Hepatocyte (in vitro differentiated cells): ENCODE measurements around the gene FOLR2. TPM values are rescaled to one million over a fixed set of nuclear protein-coding genes. Genes with fewer than 3 reads are reported as not detected.
A peak's percentile ranks its signal among the peaks of the same experiment; 100 is the strongest.

Source experiments
- DNase-seq: peaks from one replicate; pipeline ENCODE4 v3.0.0-alpha.2; 2016; ENCODE audit warnings: low spot score
- H2AFZ ChIP-seq: fragments of 200-600 bp; sonication (generic); 2 replicates; pipeline ENCODE4 v1.6.0; 2016; ENCODE audit warnings: antibody characterized with exemption, mild to moderate bottlenecking
- H3K27ac ChIP-seq: fragments of 200-600 bp; sonication (generic); 2 replicates; pipeline ENCODE4 v1.5.1; 2016; ENCODE audit warnings: mild to moderate bottlenecking
- H3K27me3 ChIP-seq: fragments of 200-600 bp; sonication (generic); 2 replicates; pipeline ENCODE4 v1.6.1; 2016
- H3K36me3 ChIP-seq: fragments of 200-600 bp; sonication (generic); replicated peaks from 2 replicates; pipeline ENCODE4 v1.5.1; 2016; ENCODE audit warnings: low read depth; ENCODE audit not compliant: insufficient read depth
- H3K4me1 ChIP-seq: fragments of 200-600 bp; sonication (generic); 2 replicates; pipeline ENCODE4 v1.5.1; 2016; ENCODE audit warnings: mild to moderate bottlenecking, moderate library complexity; ENCODE audit not compliant: insufficient read depth
- H3K4me2 ChIP-seq: fragments of 200-600 bp; sonication (generic); 2 replicates; pipeline ENCODE4 v1.6.0; 2016
- H3K4me3 ChIP-seq: fragments of 200-600 bp; sonication (generic); 2 replicates; pipeline ENCODE4 v1.5.1; 2016; ENCODE audit warnings: mild to moderate bottlenecking
- H3K79me2 ChIP-seq: fragments of 200-600 bp; sonication (generic); 2 replicates; pipeline ENCODE4 v1.6.0; 2017; ENCODE audit warnings: mild to moderate bottlenecking
- H3K9me2 ChIP-seq: fragments of 200-600 bp; sonication (generic); replicated peaks from 2 replicates; pipeline ENCODE4 v1.6.0; 2017; ENCODE audit warnings: mild to moderate bottlenecking; ENCODE audit not compliant: insufficient read depth
- H3K9me3 ChIP-seq: fragments of 200-600 bp; sonication (generic); 2 replicates; pipeline ENCODE4 v1.5.1; 2016; ENCODE audit warnings: low read depth, mild to moderate bottlenecking
- H4K20me1 ChIP-seq: fragments of 200-600 bp; sonication (generic); 2 replicates; pipeline ENCODE4 v1.6.0; 2016; ENCODE audit warnings: mild to moderate bottlenecking; ENCODE audit not compliant: insufficient read depth, poor library complexity, severe bottlenecking
- CTCF ChIP-seq: fragments of 200-600 bp; sonication (generic); IDR thresholded peaks from 2 replicates; pipeline ENCODE4 v1.5.1; 2016; ENCODE audit warnings: antibody characterized with exemption, mild to moderate bottlenecking; ENCODE audit not compliant: poor library complexity
- EZH2 ChIP-seq: fragments of 200-600 bp; sonication (generic); IDR thresholded peaks from 2 replicates; pipeline ENCODE4 v1.6.1; 2016; ENCODE audit warnings: antibody characterized with exemption, mild to moderate bottlenecking, borderline replicate concordance
- EZH2phosphoT487 ChIP-seq: fragments of 200-600 bp; sonication (generic); IDR thresholded peaks from one replicate; pipeline ENCODE4 v1.6.1; 2018; ENCODE audit warnings: antibody characterized with exemption, mild to moderate bottlenecking, low read depth, moderate library complexity; ENCODE audit not compliant: unreplicated experiment, severe bottlenecking
- WGBS: methylation state at CpG from one replicate; pipeline ENCODE4 v1.1.6; 2016; ENCODE audit warnings: low lambda C conversion rate; ENCODE audit errors: missing lambda C conversion rate; 5-methylcytosine and 5-hydroxymethylcytosine counted together
- polyA plus RNA-seq: library from polyadenylated mRNA; unstranded; fragments of >200 nt; fragmentation: Nextera tagmentation; extraction: Ambion mirVana; gene quantifications from 2 replicates; pipeline ENCODE4 v1.2.1, GENCODE V29; 2016
- total RNA-seq: library from RNA; depleted of rRNA; stranded (reverse); fragments of >200 nt; gene quantifications from 2 replicates; pipeline ENCODE4 v1.2.3, GENCODE V29; 2014

Gene FOLR2
- total and polyA plus RNA-seq, 2 experiments from 2014 or later: 4.3 to 5.5 TPM

- Histone ChIP-seq H2AFZ (no peak overlapping the region), H3K9me3 (no peaks in the 10 kb centered on the region), H3K27me3 (no peaks in the 10 kb centered on the region), H3K27ac (no peak overlapping the region), H3K4me3 (no peak overlapping the region), H3K4me2 (peak overlapping the region; percentile 83), H3K4me1 (peaks cover 20% of the 10 kb centered on the region), H3K9me2 (no peaks in the 10 kb centered on the region), H3K36me3 (no peaks in the 10 kb centered on the region), H4K20me1 (peaks cover 37% of the 10 kb centered on the region), H3K79me2 (peaks cover 37% of the 10 kb centered on the region)
- TF ChIP-seq EZH2 (no peak), CTCF (no peak), EZH2phosphoT487 (no peak)
- DNase-seq: peak; percentile 2
- WGBS: 91% methylated on average over 5 of the region's 5 CpGs
Measured at GRCh38 chr11:72226701-72227100, 10.1 kb downstream of the FOLR2 start.

- no peak overlapping the region for H3K27ac ChIP-seq
- H3K79me2 ChIP-seq: peaks cover 37% of the 10 kb centered on the region
- no peak overlapping the region for H3K4me2 ChIP-seq
- H3K9me2 ChIP-seq: no peaks in the 10 kb centered on the region
- TF ChIP-seq EZH2phosphoT487: no peak
- no peak for TF ChIP-seq CTCF
- TF ChIP-seq EZH2: no peak
- H3K4me3 ChIP-seq: no peak overlapping the region
- 90% methylated on average over 14 of the region's 14 CpGs for WGBS
- H3K9me3 ChIP-seq: no peaks in the 10 kb centered on the region
- H3K36me3 ChIP-seq: no peaks in the 10 kb centered on the region
- H3K4me1 ChIP-seq: peaks cover 14% of the 10 kb centered on the region
- H4K20me1 ChIP-seq: peaks cover 37% of the 10 kb centered on the region
- DNase-seq: peak; percentile 5
- no peak overlapping the region for H2AFZ ChIP-seq
- no peaks in the 10 kb centered on the region for H3K27me3 ChIP-seq
Measured at GRCh38 chr11:72227316-72228228, 11.0 kb downstream of the FOLR2 start.

GRCh38 chr11:72228229-72228843, 11.7 kb downstream of the FOLR2 start:
- TF ChIP-seq CTCF (no peak), EZH2phosphoT487 (no peak), EZH2 (no peak)
- Histone ChIP-seq H3K4me1 (peaks cover 11% of the 10 kb centered on the region), H3K27me3 (no peaks in the 10 kb centered on the region), H3K79me2 (peaks cover 37% of the 10 kb centered on the region), H2AFZ (no peak overlapping the region), H3K36me3 (no peaks in the 10 kb centered on the region), H3K9me3 (no peaks in the 10 kb centered on the region), H3K4me2 (no peak overlapping the region), H3K4me3 (no peak overlapping the region), H3K27ac (no peak overlapping the region), H4K20me1 (peaks cover 37% of the 10 kb centered on the region), H3K9me2 (no peaks in the 10 kb centered on the region)
- DNase-seq: peak; percentile 11
- WGBS: 94% methylated on average over 15 of the region's 16 CpGs
